PC-9 (cell line): ENCODE data around the gene C4orf51.

ENCODE experiments used
- EZH2 ChIP-seq: fragments of 200-600 bp; sonication (generic); IDR thresholded peaks from 2 replicates; pipeline ENCODE4 v1.8.0; 2017; ENCODE audit warnings: antibody characterized with exemption, low read depth
- TF ChIP-seq, protein P1 (sequence below): fragments of 200-600 bp; sonication (generic); conservative IDR thresholded peaks from 2 replicates; pipeline ENCODE4 v1.6.1; 2017; ENCODE audit warnings: mixed run types, antibody characterized with exemption, mild to moderate bottlenecking, moderate library complexity

DNA sequence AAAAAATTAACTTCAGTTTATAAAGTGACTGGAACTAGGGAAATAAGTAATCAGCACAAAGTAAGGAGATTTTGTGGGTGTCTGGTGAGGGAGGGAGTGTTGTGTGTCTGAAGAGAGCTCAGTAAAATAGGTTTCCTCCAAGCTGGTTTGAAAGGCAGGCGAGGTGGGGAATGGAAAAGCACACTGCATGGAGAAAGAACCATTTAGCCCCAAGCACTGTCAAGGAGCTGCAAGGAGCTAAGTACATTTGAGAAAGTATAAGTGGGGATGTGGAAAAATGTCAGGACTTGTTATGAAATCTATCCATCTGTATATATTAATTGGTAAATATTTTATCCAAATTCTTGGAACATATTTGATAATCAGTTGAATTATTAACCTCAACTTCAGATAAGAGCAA is 956 bp downstream of the C4orf51 start:
- TF ChIP-seq, protein P1, sequence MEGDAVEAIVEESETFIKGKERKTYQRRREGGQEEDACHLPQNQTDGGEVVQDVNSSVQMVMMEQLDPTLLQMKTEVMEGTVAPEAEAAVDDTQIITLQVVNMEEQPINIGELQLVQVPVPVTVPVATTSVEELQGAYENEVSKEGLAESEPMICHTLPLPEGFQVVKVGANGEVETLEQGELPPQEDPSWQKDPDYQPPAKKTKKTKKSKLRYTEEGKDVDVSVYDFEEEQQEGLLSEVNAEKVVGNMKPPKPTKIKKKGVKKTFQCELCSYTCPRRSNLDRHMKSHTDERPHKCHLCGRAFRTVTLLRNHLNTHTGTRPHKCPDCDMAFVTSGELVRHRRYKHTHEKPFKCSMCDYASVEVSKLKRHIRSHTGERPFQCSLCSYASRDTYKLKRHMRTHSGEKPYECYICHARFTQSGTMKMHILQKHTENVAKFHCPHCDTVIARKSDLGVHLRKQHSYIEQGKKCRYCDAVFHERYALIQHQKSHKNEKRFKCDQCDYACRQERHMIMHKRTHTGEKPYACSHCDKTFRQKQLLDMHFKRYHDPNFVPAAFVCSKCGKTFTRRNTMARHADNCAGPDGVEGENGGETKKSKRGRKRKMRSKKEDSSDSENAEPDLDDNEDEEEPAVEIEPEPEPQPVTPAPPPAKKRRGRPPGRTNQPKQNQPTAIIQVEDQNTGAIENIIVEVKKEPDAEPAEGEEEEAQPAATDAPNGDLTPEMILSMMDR: no peak
- TF ChIP-seq EZH2: no peak
